ENCODE results near the gene SYT1.

GRCh38 chr12:79375050-79375449, 510.5 kb downstream of the SYT1 start:
- TF ChIP-seq OSR1 (CRISPR knock-in tag; IDR thresholded peaks at IDR 0.05) (no peak), ZFP30 (CRISPR knock-in tag; IDR thresholded peaks at IDR 0.05) (no peak), BACH2 (CRISPR knock-in tag; IDR thresholded peaks at IDR 0.05; ENCODE audit: borderline replicate concordance) (no peak), ESRRG (CRISPR knock-in tag; IDR thresholded peaks at IDR 0.05) (no peak), ZNF565 (CRISPR knock-in tag; conservative IDR thresholded peaks at IDR 0.05; ENCODE audit: low read depth) (no peak), TOX (CRISPR knock-in tag; IDR thresholded peaks at IDR 0.05; ENCODE audit: borderline replicate concordance) (no peak), CSDC2 (CRISPR knock-in tag; IDR thresholded peaks at IDR 0.05) (no peak), ARNTL (CRISPR knock-in tag; IDR thresholded peaks at IDR 0.05; ENCODE audit: borderline replicate concordance, low read depth) (no peak), ZFP3 (CRISPR knock-in tag; IDR thresholded peaks at IDR 0.05) (no peak), ISL1 (CRISPR knock-in tag; IDR thresholded peaks at IDR 0.05) (no peak), RARB (CRISPR knock-in tag; IDR thresholded peaks at IDR 0.05) (no peak), CREB5 (CRISPR knock-in tag; IDR thresholded peaks at IDR 0.05; ENCODE audit: low read depth) (no peak), PPARA (CRISPR knock-in tag; IDR thresholded peaks at IDR 0.05; ENCODE audit: borderline replicate concordance) (no peak), ZNF8 (CRISPR knock-in tag; IDR thresholded peaks at IDR 0.05) (no peak)

All from SK-N-SH treated with all-trans-retinoic acid at 6 μM for 48 hours (cell line).